Measurements from ENCODE around the gene MAP1B. TPM values are rescaled to one million over a fixed set of nuclear protein-coding genes. Genes with fewer than 3 reads are reported as not detected.
A peak's percentile ranks its signal among the peaks of the same experiment; 100 is the strongest.

The MAP1B gene
- total and polyA plus RNA-seq, 7 experiments from 2014 or later, result 0.06 to 0.21 (median 0.10) TPM; not detected in 4

DNA sequence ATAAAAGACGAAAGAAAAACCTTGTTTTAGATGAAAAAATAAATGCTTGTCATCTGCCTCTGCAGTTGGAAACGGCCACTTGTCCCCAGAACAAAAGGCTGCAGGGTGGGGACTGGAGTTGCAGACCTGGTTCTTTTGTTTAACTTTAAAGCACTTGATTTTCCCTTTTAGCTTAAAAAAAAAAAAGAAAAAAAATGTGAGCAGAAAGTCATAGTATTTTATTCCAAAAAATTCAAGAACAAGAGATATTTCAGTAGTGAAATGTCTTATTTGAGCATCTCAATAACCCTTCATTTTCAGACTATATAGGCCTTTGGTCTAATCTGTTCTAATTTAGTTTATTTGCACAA is 1.8 kb downstream of the MAP1B start:
- H3K36me3 ChIP-seq (ENCODE audit: control insufficient read depth in 2 of 3, insufficient read depth in 3 of 3, low read length in 3 of 3), result no peaks in the 10 kb centered on the region
- H3K27me3 ChIP-seq (ENCODE audit: control insufficient read depth in 2 of 2, insufficient read depth in 2 of 2, low read length in 2 of 2), result peaks cover 0 to 3% of the 10 kb centered on the region in 2 donors
- CTCF ChIA-PET, result no interaction called here
- H3K4me3 ChIP-seq (ENCODE audit: low read length), result no peak overlapping the region
- no peaks in the 10 kb centered on the region for H3K36me3 Mint-ChIP-seq
- ATAC-seq (no peak), DNase-seq (no peak)
- H3K9me3 Mint-ChIP-seq, result no peaks in the 10 kb centered on the region
- H3K27me3 Mint-ChIP-seq, result peaks cover 58 to 82% (median 65%) of the 10 kb centered on the region in 5 donors
- H3K27ac Mint-ChIP-seq, result no peak overlapping the region
- intact Hi-C loops (cut with micrococcal nuclease), result no loop called here
- no peak overlapping the region for H3K27ac ChIP-seq (ENCODE audit: low read depth, low read length)
- peaks cover 3 to 16% (median 10%) of the 10 kb centered on the region in 7 donors for H3K4me1 Mint-ChIP-seq
- POLR2A ChIA-PET, result no interaction called here
- H3K4me1 ChIP-seq (ENCODE audit: control insufficient read depth in 2 of 2, insufficient read depth in 2 of 2, low read length in 2 of 2), result no peaks in the 10 kb centered on the region
- peak overlapping the region; percentile 13 to 70 (median 40) for H3K4me3 Mint-ChIP-seq
- H3K9me3 ChIP-seq (ENCODE audit: control insufficient read depth in 2 of 3, low read length in 3 of 3), result no peaks in the 10 kb centered on the region

DNA sequence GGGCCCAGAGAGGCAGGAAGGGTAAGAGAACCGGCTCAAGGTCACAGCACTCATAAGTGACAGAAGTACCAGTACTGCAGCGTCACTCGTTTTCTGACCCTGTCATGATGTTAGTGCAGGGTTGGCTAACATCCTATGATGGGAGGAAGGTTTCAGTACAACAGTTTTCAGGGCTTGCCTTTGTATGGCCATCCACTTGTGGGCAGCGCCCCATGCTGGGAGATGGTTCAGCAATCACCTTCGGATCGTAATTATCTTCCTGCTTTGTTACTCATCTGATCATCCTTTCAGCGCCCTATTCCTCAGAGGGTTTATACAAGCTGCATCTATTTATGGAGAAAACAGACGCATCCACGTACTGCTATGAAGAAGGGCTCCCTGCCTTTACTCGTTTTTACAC is 2.4 kb downstream of the MAP1B start:
- no peaks in the 10 kb centered on the region for H3K36me3 Mint-ChIP-seq
- no peak for ATAC-seq
- intact Hi-C loops (cut with micrococcal nuclease), result no loop called here
- H3K4me1 Mint-ChIP-seq, result peaks cover 3 to 16% (median 10%) of the 10 kb centered on the region in 7 donors
- no peak overlapping the region for H3K27ac ChIP-seq (ENCODE audit: low read depth, low read length)
- no peak overlapping the region for H3K27ac Mint-ChIP-seq
- ChIA-PET CTCF (no interaction called here), POLR2A (no interaction called here)
- no peaks in the 10 kb centered on the region for H3K9me3 Mint-ChIP-seq
- no peaks in the 10 kb centered on the region for H3K4me1 ChIP-seq (ENCODE audit: control insufficient read depth in 2 of 2, insufficient read depth in 2 of 2, low read length in 2 of 2)
- H3K9me3 ChIP-seq (ENCODE audit: control insufficient read depth in 2 of 3, low read length in 3 of 3), result no peaks in the 10 kb centered on the region
- no peak overlapping the region for H3K4me3 ChIP-seq (ENCODE audit: low read length)
- peak overlapping the region in 1 of 10 donors; percentile 70 for H3K4me3 Mint-ChIP-seq
- H3K36me3 ChIP-seq (ENCODE audit: control insufficient read depth in 2 of 3, insufficient read depth in 3 of 3, low read length in 3 of 3), result no peaks in the 10 kb centered on the region
- DNase-seq, result no peak
- H3K27me3 ChIP-seq (ENCODE audit: control insufficient read depth in 2 of 2, insufficient read depth in 2 of 2, low read length in 2 of 2), result peaks cover 0 to 3% of the 10 kb centered on the region in 2 donors
- peaks cover 60 to 77% (median 66%) of the 10 kb centered on the region in 5 donors for H3K27me3 Mint-ChIP-seq

DNA sequence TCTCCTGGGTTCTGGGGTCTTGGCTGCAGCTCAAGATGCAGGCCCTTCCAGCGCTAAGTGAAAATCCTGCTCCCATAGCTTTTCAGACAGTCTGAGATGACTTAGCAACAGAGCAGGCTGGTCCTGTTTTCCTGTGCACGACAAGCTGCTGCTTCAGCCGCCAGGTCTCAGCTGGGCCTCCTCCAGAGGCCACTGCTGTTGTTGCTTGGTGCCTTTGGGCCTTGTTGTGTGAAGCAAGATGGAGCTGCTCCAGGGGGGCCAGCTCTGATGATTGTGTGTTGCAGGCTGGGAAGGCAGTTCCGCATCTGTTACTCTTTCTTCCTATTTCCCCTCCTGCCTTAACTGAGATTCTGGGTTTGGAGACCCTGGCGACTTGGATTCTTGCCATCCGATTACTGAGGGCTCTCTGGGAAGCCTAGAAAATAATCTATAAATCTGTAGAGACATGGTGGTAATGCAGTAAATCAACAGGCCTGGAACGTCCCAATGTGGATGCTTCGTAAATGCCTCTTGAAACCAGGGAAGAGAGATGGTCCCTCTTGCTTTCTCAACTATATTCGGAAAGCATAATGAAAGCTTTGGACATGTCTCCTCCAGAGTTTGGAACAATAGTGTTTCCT is 3.2 kb downstream of the MAP1B start:
- Mint-ChIP-seq H3K9me3 (no peaks in the 10 kb centered on the region), H3K36me3 (no peaks in the 10 kb centered on the region), H3K4me3 (no peak overlapping the region), H3K4me1 (peaks cover 3 to 16% (median 10%) of the 10 kb centered on the region in 7 donors), H3K27me3 (peaks cover 59 to 70% (median 67%) of the 10 kb centered on the region in 5 donors), H3K27ac (no peak overlapping the region)
- ChIA-PET POLR2A (no interaction called here), CTCF (no interaction called here)
- ATAC-seq (no peak), DNase-seq (no peak)
- intact Hi-C loops (cut with micrococcal nuclease), result no loop called here
- no peak overlapping the region for H3K27ac ChIP-seq (ENCODE audit: low read depth, low read length)
- no peaks in the 10 kb centered on the region for H3K9me3 ChIP-seq (ENCODE audit: control insufficient read depth in 2 of 3, low read length in 3 of 3)
- no peaks in the 10 kb centered on the region for H3K4me1 ChIP-seq (ENCODE audit: control insufficient read depth in 2 of 2, insufficient read depth in 2 of 2, low read length in 2 of 2)
- H3K27me3 ChIP-seq (ENCODE audit: control insufficient read depth in 2 of 2, insufficient read depth in 2 of 2, low read length in 2 of 2), result peaks cover 0 to 3% of the 10 kb centered on the region in 2 donors
- no peaks in the 10 kb centered on the region for H3K36me3 ChIP-seq (ENCODE audit: control insufficient read depth in 2 of 3, insufficient read depth in 3 of 3, low read length in 3 of 3)
- no peak overlapping the region for H3K4me3 ChIP-seq (ENCODE audit: low read length)

DNA sequence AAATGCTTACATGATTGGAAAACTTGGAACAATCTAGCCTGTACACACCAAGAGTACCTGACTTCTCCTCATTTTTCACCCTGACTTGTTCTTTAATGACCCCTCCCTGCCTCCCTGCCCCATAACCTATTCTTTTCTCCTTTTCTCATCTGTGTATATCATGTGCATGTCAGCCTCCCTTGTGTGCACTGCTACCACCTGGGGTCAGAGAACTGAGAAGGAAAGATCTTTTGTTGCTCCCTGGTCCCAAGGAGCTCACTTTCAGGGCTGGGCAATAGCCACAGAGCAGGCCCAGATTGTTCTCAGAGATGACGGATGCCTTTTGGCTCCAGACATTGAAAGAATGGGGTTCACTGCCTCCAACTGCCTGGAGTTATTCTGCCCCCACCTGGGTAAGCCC is 5.1 kb downstream of the MAP1B start:
- Histone ChIP-seq H3K9me3 (ENCODE audit: control insufficient read depth in 2 of 3, low read length in 3 of 3) (no peaks in the 10 kb centered on the region), H3K4me3 (ENCODE audit: low read length) (no peak overlapping the region), H3K4me1 (ENCODE audit: control insufficient read depth in 2 of 2, insufficient read depth in 2 of 2, low read length in 2 of 2) (no peaks in the 10 kb centered on the region), H3K27me3 (ENCODE audit: control insufficient read depth in 2 of 2, insufficient read depth in 2 of 2, low read length in 2 of 2) (peaks cover 0 to 3% of the 10 kb centered on the region in 2 donors), H3K27ac (ENCODE audit: low read depth, low read length) (no peak overlapping the region), H3K36me3 (ENCODE audit: control insufficient read depth in 2 of 3, insufficient read depth in 3 of 3, low read length in 3 of 3) (no peaks in the 10 kb centered on the region)
- no peak overlapping the region for H3K27ac Mint-ChIP-seq
- H3K27me3 Mint-ChIP-seq, result peaks cover 47 to 70% (median 64%) of the 10 kb centered on the region in 5 donors
- ChIA-PET CTCF (no interaction called here), POLR2A (no interaction called here)
- H3K4me3 Mint-ChIP-seq, result no peak overlapping the region
- ATAC-seq (no peak), DNase-seq (no peak)
- no peaks in the 10 kb centered on the region for H3K36me3 Mint-ChIP-seq
- intact Hi-C loops (cut with micrococcal nuclease), result no loop called here
- peaks cover 0 to 9% (median 3%) of the 10 kb centered on the region in 7 donors for H3K4me1 Mint-ChIP-seq
- no peaks in the 10 kb centered on the region for H3K9me3 Mint-ChIP-seq

DNA sequence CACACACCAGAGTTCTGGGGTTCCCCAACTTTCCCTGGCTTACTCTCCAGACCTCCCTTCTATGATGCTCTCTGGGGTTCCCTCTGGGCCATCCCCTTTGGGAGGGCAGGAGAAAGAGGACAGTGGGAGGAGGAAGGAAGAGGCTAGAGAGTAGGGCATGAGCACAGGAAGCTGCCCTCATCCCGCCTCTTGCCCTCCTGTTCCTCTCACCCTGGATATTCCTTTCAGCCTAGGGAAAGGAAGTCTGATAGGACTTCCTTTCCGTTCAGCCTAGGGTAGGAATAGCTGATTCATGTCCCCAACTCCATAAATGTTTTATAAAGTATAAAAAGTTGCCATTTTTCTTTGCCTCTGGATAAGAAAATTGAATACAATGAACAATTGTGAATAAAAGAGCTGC is 7.4 kb downstream of the MAP1B start:
- Mint-ChIP-seq H3K27ac (no peak overlapping the region), H3K4me1 (no peaks in the 10 kb centered on the region), H3K36me3 (no peaks in the 10 kb centered on the region), H3K27me3 (peaks cover 48 to 78% (median 57%) of the 10 kb centered on the region in 5 donors), H3K4me3 (no peak overlapping the region), H3K9me3 (peaks cover 0 to 3% (median 0%) of the 10 kb centered on the region in 11 donors)
- H3K27me3 ChIP-seq (ENCODE audit: control insufficient read depth in 2 of 2, insufficient read depth in 2 of 2, low read length in 2 of 2), result peaks cover 0 to 3% of the 10 kb centered on the region in 2 donors
- H3K27ac ChIP-seq (ENCODE audit: low read depth, low read length), result no peak overlapping the region
- CTCF ChIA-PET, result no interaction called here
- no peaks in the 10 kb centered on the region for H3K4me1 ChIP-seq (ENCODE audit: control insufficient read depth in 2 of 2, insufficient read depth in 2 of 2, low read length in 2 of 2)
- POLR2A ChIA-PET, result no interaction called here
- H3K9me3 ChIP-seq (ENCODE audit: control insufficient read depth in 2 of 3, low read length in 3 of 3), result no peaks in the 10 kb centered on the region
- no peak for ATAC-seq
- no peaks in the 10 kb centered on the region for H3K36me3 ChIP-seq (ENCODE audit: control insufficient read depth in 2 of 3, insufficient read depth in 3 of 3, low read length in 3 of 3)
- no peak overlapping the region for H3K4me3 ChIP-seq (ENCODE audit: low read length)
- intact Hi-C loops (cut with micrococcal nuclease), result no loop called here
- no peak for DNase-seq

DNA sequence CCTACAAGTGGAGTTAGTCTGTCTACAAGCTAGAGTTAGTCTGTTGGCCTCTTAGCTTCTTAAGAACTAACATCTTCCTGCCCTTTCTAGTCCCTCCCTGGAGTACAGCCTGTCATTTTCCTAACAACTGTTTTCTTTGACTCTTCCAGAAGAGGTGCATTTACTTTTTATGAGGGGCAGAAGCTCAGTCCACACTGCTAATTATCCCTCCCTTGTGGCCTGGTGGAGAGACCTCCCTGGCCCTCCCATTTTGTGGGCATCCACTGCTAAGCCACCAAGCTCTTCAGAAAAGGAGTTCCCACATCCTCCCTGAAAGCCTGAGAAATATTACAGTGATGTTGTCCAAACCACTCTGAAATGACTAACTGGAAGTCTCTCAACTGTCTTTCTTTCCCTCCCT is 8.0 kb downstream of the MAP1B start:
- intact Hi-C loops (cut with micrococcal nuclease), result no loop called here
- CTCF ChIA-PET, result no interaction called here

DNA sequence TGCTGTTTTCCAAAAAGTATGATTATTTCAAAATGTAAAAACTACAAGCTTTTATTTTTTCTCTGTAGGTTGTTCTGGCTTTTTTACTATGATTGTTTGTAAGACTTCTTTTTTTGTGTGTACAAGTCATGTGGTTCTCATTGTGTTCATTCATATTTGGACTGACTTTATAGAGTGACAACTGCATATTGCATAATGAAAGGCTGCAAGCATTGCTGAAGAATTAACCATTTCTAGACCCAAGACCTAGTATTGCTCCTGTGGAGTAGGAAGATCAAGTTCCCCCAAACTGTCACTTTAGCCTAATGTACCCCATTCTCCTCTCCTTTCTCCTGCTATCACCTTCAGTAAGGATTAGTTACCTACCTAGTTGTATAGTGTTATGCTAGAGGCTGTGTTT is 10.0 kb downstream of the MAP1B start:
- Histone ChIP-seq H3K9me3 (ENCODE audit: control insufficient read depth in 2 of 3, low read length in 3 of 3) (no peaks in the 10 kb centered on the region), H3K4me1 (ENCODE audit: control insufficient read depth in 2 of 2, insufficient read depth in 2 of 2, low read length in 2 of 2) (no peaks in the 10 kb centered on the region), H3K27me3 (ENCODE audit: control insufficient read depth in 2 of 2, insufficient read depth in 2 of 2, low read length in 2 of 2) (no peaks in the 10 kb centered on the region), H3K27ac (ENCODE audit: low read depth, low read length) (no peak overlapping the region), H3K4me3 (ENCODE audit: low read length) (no peak overlapping the region), H3K36me3 (ENCODE audit: control insufficient read depth in 2 of 3, insufficient read depth in 3 of 3, low read length in 3 of 3) (no peaks in the 10 kb centered on the region)
- Mint-ChIP-seq H3K36me3 (no peaks in the 10 kb centered on the region), H3K27me3 (peaks cover 40 to 66% (median 50%) of the 10 kb centered on the region in 5 donors), H3K27ac (no peak overlapping the region), H3K4me3 (no peak overlapping the region), H3K9me3 (peaks cover 0 to 4% (median 0%) of the 10 kb centered on the region in 11 donors), H3K4me1 (no peaks in the 10 kb centered on the region)
- DNase-seq, result no peak
- intact Hi-C loops (cut with micrococcal nuclease), result no loop called here
- CTCF ChIA-PET, result no interaction called here
- POLR2A ChIA-PET, result no interaction called here
- ATAC-seq, result no peak

More for the DNA sequence above, 8.0 kb downstream of the MAP1B start:
- no peaks in the 10 kb centered on the region for H3K9me3 ChIP-seq (ENCODE audit: control insufficient read depth in 2 of 3, low read length in 3 of 3)
- H3K36me3 ChIP-seq (ENCODE audit: control insufficient read depth in 2 of 3, insufficient read depth in 3 of 3, low read length in 3 of 3), result no peaks in the 10 kb centered on the region
- no peaks in the 10 kb centered on the region for H3K4me1 ChIP-seq (ENCODE audit: control insufficient read depth in 2 of 2, insufficient read depth in 2 of 2, low read length in 2 of 2)
- H3K27me3 Mint-ChIP-seq, result peaks cover 41 to 72% (median 51%) of the 10 kb centered on the region in 5 donors
- no peak overlapping the region for H3K4me3 ChIP-seq (ENCODE audit: low read length)
- H3K4me3 Mint-ChIP-seq, result no peak overlapping the region
- DNase-seq (no peak), ATAC-seq (no peak)
- POLR2A ChIA-PET, result no interaction called here
- no peaks in the 10 kb centered on the region for H3K36me3 Mint-ChIP-seq
- H3K27ac Mint-ChIP-seq, result no peak overlapping the region
- no peak overlapping the region for H3K27ac ChIP-seq (ENCODE audit: low read depth, low read length)
- no peaks in the 10 kb centered on the region for H3K4me1 Mint-ChIP-seq
- peaks cover 0 to 3% (median 0%) of the 10 kb centered on the region in 11 donors for H3K9me3 Mint-ChIP-seq
- H3K27me3 ChIP-seq (ENCODE audit: control insufficient read depth in 2 of 2, insufficient read depth in 2 of 2, low read length in 2 of 2), result peaks cover 0 to under 1% of the 10 kb centered on the region in 2 donors
